Endothelial cell (in vitro differentiated cells): Measurements from ENCODE around the gene SS18L1. TPM values are rescaled to one million over a fixed set of nuclear protein-coding genes. Genes with fewer than 3 reads are reported as not detected.

Experiments used
- DNase-seq: peaks from one replicate; pipeline ENCODE4 v3.0.0; 2021; ENCODE audit warnings: low spot score
- H3K27ac Mint-ChIP-seq: one replicate; pipeline ENCODE4 v1.8.0; 2021; ENCODE audit warnings: mixed read lengths, inconsistent platforms; ENCODE audit not compliant: unreplicated experiment
- H3K27me3 Mint-ChIP-seq: one replicate; pipeline ENCODE4 v1.8.0; 2021; ENCODE audit warnings: mild to moderate bottlenecking, moderate library complexity, mixed read lengths, inconsistent platforms; ENCODE audit not compliant: unreplicated experiment
- H3K36me3 Mint-ChIP-seq: one replicate; pipeline ENCODE4 v1.8.0; 2021; ENCODE audit warnings: mild to moderate bottlenecking, low read depth, mixed read lengths, inconsistent platforms; ENCODE audit not compliant: unreplicated experiment
- H3K4me1 Mint-ChIP-seq: one replicate; pipeline ENCODE4 v1.8.0; 2021; ENCODE audit warnings: mild to moderate bottlenecking, mixed read lengths, inconsistent platforms; ENCODE audit not compliant: unreplicated experiment
- H3K4me3 Mint-ChIP-seq: one replicate; pipeline ENCODE4 v1.8.0; 2021; ENCODE audit warnings: mild to moderate bottlenecking, mixed read lengths, inconsistent platforms; ENCODE audit not compliant: unreplicated experiment
- H3K9me3 Mint-ChIP-seq: one replicate; pipeline ENCODE4 v1.8.0; 2021; ENCODE audit warnings: mixed read lengths, inconsistent platforms; ENCODE audit not compliant: unreplicated experiment
- CTCF ChIP-seq: fragments of 200-600 bp; sonication (generic); IDR thresholded peaks from one replicate; pipeline ENCODE4 v1.5.0; 2021; ENCODE audit warnings: antibody characterized with exemption; ENCODE audit not compliant: unreplicated experiment
- total RNA-seq: library from RNA; stranded (reverse); fragmentation: NEBNext Ultra II Directional; extraction: Animal tissue kit (Norgen Biotek cat#: 25700); gene quantifications from one replicate; pipeline ENCODE4 v1.2.1, GENCODE V29; 2021; ENCODE audit not compliant: unreplicated experiment

Gene SS18L1
- total RNA-seq, 1 donor from 2014 or later, result 17.5 TPM

GRCh38 chr20:62103508-62104233, 39.9 kb upstream of the SS18L1 start:
- Mint-ChIP-seq H3K27ac (no peak overlapping the region), H3K9me3 (no peaks in the 10 kb centered on the region), H3K4me3 (no peak overlapping the region), H3K4me1 (peaks cover 3% of the 10 kb centered on the region), H3K36me3 (peaks cover 12% of the 10 kb centered on the region), H3K27me3 (peaks cover 11% of the 10 kb centered on the region)
- DNase-seq, result no peak
- TF ChIP-seq CTCF, result no peak

- Mint-ChIP-seq H3K27me3 (peaks cover 11% of the 10 kb centered on the region), H3K4me3 (no peak overlapping the region), H3K4me1 (peaks cover 3% of the 10 kb centered on the region), H3K36me3 (peaks cover 14% of the 10 kb centered on the region), H3K9me3 (peaks cover 3% of the 10 kb centered on the region), H3K27ac (no peak overlapping the region)
- no peak for DNase-seq
- TF ChIP-seq CTCF, result no peak
Observed at GRCh38 chr20:62104234-62104789, 39.3 kb upstream of the SS18L1 start.

- Mint-ChIP-seq H3K27me3 (peaks cover 11% of the 10 kb centered on the region), H3K9me3 (peaks cover 6% of the 10 kb centered on the region), H3K4me3 (no peak overlapping the region), H3K27ac (no peak overlapping the region), H3K36me3 (peaks cover 16% of the 10 kb centered on the region), H3K4me1 (peaks cover 3% of the 10 kb centered on the region)
- no peak for TF ChIP-seq CTCF
- no peak for DNase-seq
Observed at GRCh38 chr20:62104791-62105345, 38.7 kb upstream of the SS18L1 start.

- Mint-ChIP-seq H3K4me3 (no peak overlapping the region), H3K36me3 (peaks cover 20% of the 10 kb centered on the region), H3K9me3 (peaks cover 6% of the 10 kb centered on the region), H3K4me1 (peaks cover 3% of the 10 kb centered on the region), H3K27me3 (peaks cover 9% of the 10 kb centered on the region), H3K27ac (no peak overlapping the region)
- no peak for DNase-seq
- no peak for TF ChIP-seq CTCF
Observed at GRCh38 chr20:62105592-62105991, 38.0 kb upstream of the SS18L1 start.

GRCh38 chr20:62111148-62111547, 32.4 kb upstream of the SS18L1 start:
- no peak overlapping the region for H3K27ac Mint-ChIP-seq
- DNase-seq, result no peak
- H3K9me3 Mint-ChIP-seq, result peaks cover 6% of the 10 kb centered on the region
- H3K36me3 Mint-ChIP-seq, result peaks cover 12% of the 10 kb centered on the region
- H3K27me3 Mint-ChIP-seq, result peaks cover 7% of the 10 kb centered on the region
- peak overlapping the region; percentile 31 for H3K4me3 Mint-ChIP-seq
- H3K4me1 Mint-ChIP-seq, result no peaks in the 10 kb centered on the region
- no peak for TF ChIP-seq CTCF
